HG03064 (cell line): ENCODE results near the gene CLEC4F.

Experiments
- ATAC-seq: cut with Tn5 transposase; IDR thresholded peaks from one replicate; pipeline ENCODE4 v1.9.1; 2021; ENCODE audit warnings: low read depth; ENCODE audit not compliant: unreplicated experiment

Gene CLEC4F

GRCh38 chr2:70759446-70759845 is 61.0 kb downstream of the CLEC4F start:
- ATAC-seq = no peak
